ENCODE data around the gene GPR146. TPM values are rescaled to one million over a fixed set of nuclear protein-coding genes. Genes with fewer than 3 reads are reported as not detected.

GPR146 gene
- total and polyA plus RNA-seq, 2 of the 4 experiments (the other 2 are of a cell fraction) = 2.2 to 3.4 TPM

GRCh38 chr7:1108264-1108920 is 64.0 kb downstream of the GPR146 start:
- Histone ChIP-seq H3K27ac (ENCODE audit: insufficient read depth, low read length) (no peak overlapping the region), H4K20me1 (ENCODE audit: insufficient read depth, low read length) (peaks cover 7% of the 10 kb centered on the region; the same call in 1 of the 2 replicates), H3K9ac (ENCODE audit: low read depth, low read length) (no peak overlapping the region), H3K9me1 (ENCODE audit: insufficient read depth, low read length) (no peaks in the 10 kb centered on the region; the same call in 1 of the 2 replicates), H3K9me3 (ENCODE audit: control insufficient read depth, insufficient read depth, low read length) (no peaks in the 10 kb centered on the region), H3K4me3 (ENCODE audit: insufficient read depth, low read depth, low read length) (no peak overlapping the region), H3K56ac (ENCODE audit: extremely low read depth, insufficient read depth, low read length) (no peak overlapping the region), H2BK20ac (ENCODE audit: low read depth, low read length) (no peak overlapping the region), H3K4ac (ENCODE audit: low read depth, low read length) (no peak overlapping the region), H2AK5ac (ENCODE audit: low read depth, low read length) (no peak overlapping the region), H3K36me3 (ENCODE audit: control insufficient read depth, insufficient read depth, low read length) (no peaks in the 10 kb centered on the region; the same call in 1 of the 2 replicates), H3K79me1 (ENCODE audit: low read depth in 1 of 2, low read length in 2 of 2) (peaks cover 4 to 18% of the 10 kb centered on the region in 2 experiments; a peak in 1 of 4 replicates), H3K27me3 (ENCODE audit: control insufficient read depth, insufficient read depth, low read length) (no peaks in the 10 kb centered on the region), H4K5ac (ENCODE audit: low read depth, low read length) (no peak overlapping the region), H2AFZ (replicated peaks; ENCODE audit: low read length, poor library complexity) (no peak overlapping the region), H3K23ac (ENCODE audit: low read depth, low read length) (no peak overlapping the region), H3K14ac (replicated peaks; ENCODE audit: low read depth, low read length) (no peak overlapping the region), H3K18ac (ENCODE audit: low read depth, low read length) (no peak overlapping the region), H4K91ac (ENCODE audit: insufficient read depth, low read depth, low read length) (no peak overlapping the region), H2AK9ac (replicated peaks; ENCODE audit: low read depth, low read length, poor library complexity) (no peak overlapping the region), H3K4me1 (ENCODE audit: control insufficient read depth, insufficient read depth, low read length) (peaks cover 2% of the 10 kb centered on the region; the same call in 1 of the 2 replicates), H2BK120ac (ENCODE audit: low read depth, low read length) (no peak overlapping the region), H3K4me2 (ENCODE audit: low read depth, low read length) (no peak overlapping the region), H2BK5ac (ENCODE audit: low read depth, low read length, poor library complexity, severe bottlenecking) (no peak overlapping the region), H4K8ac (ENCODE audit: low read depth in 2 of 2, low read length in 2 of 2) (no peak overlapping the region), H2BK15ac (ENCODE audit: low read depth, low read length) (no peak overlapping the region)
- in situ Hi-C loops (cut with MboI; ENCODE audit: low sequenced_read_pairs) = no loop called here
- DNase-seq (no peak), ATAC-seq (ENCODE audit: low read depth) (no peak)
- POLR2A ChIA-PET (ENCODE audit: unreplicated experiment) = no interaction called here
- intact Hi-C loops (cut with micrococcal nuclease) = no loop called here
- no peak for TF ChIP-seq RFX5 (IDR thresholded peaks at IDR 0.05; ENCODE audit: low read depth, low read length)
- TF ChIP-seq, protein P1, sequence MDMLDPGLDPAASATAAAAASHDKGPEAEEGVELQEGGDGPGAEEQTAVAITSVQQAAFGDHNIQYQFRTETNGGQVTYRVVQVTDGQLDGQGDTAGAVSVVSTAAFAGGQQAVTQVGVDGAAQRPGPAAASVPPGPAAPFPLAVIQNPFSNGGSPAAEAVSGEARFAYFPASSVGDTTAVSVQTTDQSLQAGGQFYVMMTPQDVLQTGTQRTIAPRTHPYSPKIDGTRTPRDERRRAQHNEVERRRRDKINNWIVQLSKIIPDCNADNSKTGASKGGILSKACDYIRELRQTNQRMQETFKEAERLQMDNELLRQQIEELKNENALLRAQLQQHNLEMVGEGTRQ (IDR thresholded peaks at IDR 0.05; ENCODE audit: low read depth, low read length) = no peak
- TF ChIP-seq CTCF (conservative IDR thresholded peaks at IDR 0.05; ENCODE audit: low read depth, low read length) = no peak
- TF ChIP-seq RCOR1 (IDR thresholded peaks at IDR 0.05; ENCODE audit: insufficient replicate concordance, low read length) = no peak
- TF ChIP-seq ELK1 (IDR thresholded peaks at IDR 0.05; ENCODE audit: borderline replicate concordance, low read depth, low read length) = no peak
- no peak for TF ChIP-seq RAD21 (IDR thresholded peaks at IDR 0.05; ENCODE audit: low read length)
- TF ChIP-seq SMC3 (IDR thresholded peaks at IDR 0.05; ENCODE audit: low read depth, low read length) = no peak
- TF ChIP-seq MAZ (IDR thresholded peaks at IDR 0.05; ENCODE audit: borderline replicate concordance, low read depth, low read length) = no peak
- TF ChIP-seq MAFK (IDR thresholded peaks at IDR 0.05; ENCODE audit: low read depth, low read length) = no peak
- TF ChIP-seq CEBPB (IDR thresholded peaks at IDR 0.05; ENCODE audit: low read depth, low read length) = no peak
- no peak for TF ChIP-seq POLR2A (IDR thresholded peaks at IDR 0.05; ENCODE audit: low read depth, low read length)
- TF ChIP-seq CHD1 (IDR thresholded peaks at IDR 0.05; ENCODE audit: low read depth, low read length) = no peak
- no peak for TF ChIP-seq FOS (IDR thresholded peaks at IDR 0.05; ENCODE audit: low read depth, low read length)
- no peak for TF ChIP-seq BHLHE40 (IDR thresholded peaks at IDR 0.05; ENCODE audit: low read depth, low read length)
- TF ChIP-seq NFE2L2 (IDR thresholded peaks at IDR 0.05; ENCODE audit: low read depth, low read length) = no peak
- TF ChIP-seq MXI1 (IDR thresholded peaks at IDR 0.05; ENCODE audit: borderline replicate concordance, low read depth, low read length) = no peak
- no TSS peak for BruUV-seq (replicated peaks)
- CTCF ChIA-PET = no interaction called here
- 90% methylated on average over 14 of the region's 30 CpGs; no CpG with 5 or more reads in 1 of the 2 experiments for WGBS, 2 experiments (ENCODE audit: extremely low coverage in 2 of 2, insufficient read length in 1 of 2)
- dilution Hi-C loops (cut with HindIII; ENCODE audit: low sequenced_read_pairs, unreplicated experiment) = no loop called here
